Measurements from ENCODE around the gene NKIRAS2. TPM values are rescaled to one million over a fixed set of nuclear protein-coding genes. Genes with fewer than 3 reads are reported as not detected.

The NKIRAS2 gene
- 44.7 and 45.0 TPM in 2 replicates for total RNA-seq (ENCODE audit: low replicate concordance)
- long read RNA-seq, transcript NKIRAS2-206 (4 exons, 1,909 nt): major isoform, 17 of 24 reads
- long read RNA-seq, partial matches to known transcripts: 0 of 24 reads
- long read RNA-seq, other reads (novel, unspliced or antisense): 3 of 24 reads

DNA sequence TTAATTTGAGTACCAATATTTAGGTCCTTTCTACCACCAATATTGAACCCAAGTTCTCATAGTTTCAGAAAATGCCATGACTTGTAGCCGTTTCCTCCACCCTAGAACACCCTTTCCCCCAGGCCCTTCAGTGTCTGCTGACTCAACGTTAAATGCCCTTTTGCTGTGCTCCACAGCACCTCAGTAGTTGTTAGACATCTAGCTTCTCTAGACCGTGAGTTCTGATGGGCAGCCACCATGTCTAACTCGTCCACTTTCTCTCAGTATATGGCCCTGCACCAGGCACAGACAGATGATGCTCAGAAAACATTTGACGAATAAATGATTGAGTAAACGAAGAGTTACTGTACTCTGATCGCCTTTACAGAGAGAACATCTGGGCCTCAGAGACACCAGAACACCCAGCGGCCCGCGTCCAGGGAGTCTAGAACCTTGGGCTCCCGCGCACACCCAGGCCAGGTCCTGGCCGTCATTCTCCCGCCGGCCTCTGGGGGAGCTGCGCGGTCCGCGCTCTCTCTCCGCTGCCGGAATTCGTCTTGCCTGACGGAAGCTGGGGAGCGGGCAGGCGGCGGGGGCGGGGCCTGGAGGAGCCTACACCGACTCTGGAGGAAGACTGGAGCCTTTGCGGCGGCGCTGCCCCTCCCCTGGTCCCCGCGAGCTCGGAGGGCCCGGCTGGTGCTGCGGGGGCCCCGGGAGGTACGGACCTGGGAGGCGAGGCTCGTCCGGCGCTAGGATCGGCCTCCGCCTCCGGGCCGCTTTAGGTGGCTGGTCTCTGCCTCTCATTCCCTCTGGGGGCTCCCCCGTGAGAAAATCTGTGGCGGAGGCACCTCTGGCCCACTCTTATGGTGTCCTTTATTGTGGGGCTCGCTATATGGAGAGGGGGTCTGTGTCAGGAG lies at the start of gene NKIRAS2:
Gene NKIRAS2, plus strand, starts transcription at position 582 of the 896 bp plus-strand sequence. CDS start 1,488 bp downstream, outside the sequence.
- Mint-ChIP-seq H3K27me3 (no peaks in the 10 kb centered on the region), H3K4me1 (ENCODE audit: unreplicated experiment) (peaks cover 22% of the 10 kb centered on the region), H3K9me3 (no peaks in the 10 kb centered on the region), H3K4me3 (peak within 1 kb of the TSS; percentile 99), H3K27ac (peak within 1 kb of the TSS; percentile 86), H3K36me3 (peaks cover 2% of the 10 kb centered on the region)
- peak; percentile 93 for DNase-seq (ENCODE audit: extremely low spot score, unreplicated experiment)
- TF ChIP-seq, protein P1, sequence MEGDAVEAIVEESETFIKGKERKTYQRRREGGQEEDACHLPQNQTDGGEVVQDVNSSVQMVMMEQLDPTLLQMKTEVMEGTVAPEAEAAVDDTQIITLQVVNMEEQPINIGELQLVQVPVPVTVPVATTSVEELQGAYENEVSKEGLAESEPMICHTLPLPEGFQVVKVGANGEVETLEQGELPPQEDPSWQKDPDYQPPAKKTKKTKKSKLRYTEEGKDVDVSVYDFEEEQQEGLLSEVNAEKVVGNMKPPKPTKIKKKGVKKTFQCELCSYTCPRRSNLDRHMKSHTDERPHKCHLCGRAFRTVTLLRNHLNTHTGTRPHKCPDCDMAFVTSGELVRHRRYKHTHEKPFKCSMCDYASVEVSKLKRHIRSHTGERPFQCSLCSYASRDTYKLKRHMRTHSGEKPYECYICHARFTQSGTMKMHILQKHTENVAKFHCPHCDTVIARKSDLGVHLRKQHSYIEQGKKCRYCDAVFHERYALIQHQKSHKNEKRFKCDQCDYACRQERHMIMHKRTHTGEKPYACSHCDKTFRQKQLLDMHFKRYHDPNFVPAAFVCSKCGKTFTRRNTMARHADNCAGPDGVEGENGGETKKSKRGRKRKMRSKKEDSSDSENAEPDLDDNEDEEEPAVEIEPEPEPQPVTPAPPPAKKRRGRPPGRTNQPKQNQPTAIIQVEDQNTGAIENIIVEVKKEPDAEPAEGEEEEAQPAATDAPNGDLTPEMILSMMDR (conservative IDR thresholded peaks at IDR 0.05): peak; percentile 91

DNA sequence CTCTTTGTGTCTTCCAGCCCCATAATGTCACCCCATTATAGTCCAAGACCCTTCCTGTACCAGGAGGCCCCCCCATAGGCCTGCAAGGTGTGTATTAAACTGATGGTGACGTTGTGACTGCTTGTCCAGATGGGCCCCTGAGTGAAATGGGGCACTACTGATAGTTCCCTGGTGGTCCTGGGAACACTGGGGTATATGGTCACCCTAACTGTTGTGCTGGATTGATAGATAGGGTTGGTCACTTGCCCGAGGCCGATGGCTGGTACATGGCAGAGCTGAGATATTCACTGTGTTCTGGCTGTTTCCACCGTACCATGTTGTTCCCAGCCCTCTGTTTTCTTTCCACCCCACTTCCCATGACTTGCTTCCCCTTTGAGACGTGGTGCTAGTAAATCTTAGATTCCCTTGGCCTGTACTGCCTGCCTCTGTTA lies 49.0 kb upstream of the NKIRAS2 start:
- no peaks in the 10 kb centered on the region for H3K9me3 Mint-ChIP-seq
- H3K4me3 Mint-ChIP-seq: peak overlapping the region; percentile 24
- peaks cover 19% of the 10 kb centered on the region for H3K36me3 Mint-ChIP-seq
- no peak overlapping the region for H3K27ac Mint-ChIP-seq
- no peak for DNase-seq (ENCODE audit: extremely low spot score, unreplicated experiment)
- H3K27me3 Mint-ChIP-seq: no peaks in the 10 kb centered on the region
- TF ChIP-seq, protein P1 (conservative IDR thresholded peaks at IDR 0.05): no peak
- H3K4me1 Mint-ChIP-seq (ENCODE audit: unreplicated experiment): peaks cover 15% of the 10 kb centered on the region

DNA sequence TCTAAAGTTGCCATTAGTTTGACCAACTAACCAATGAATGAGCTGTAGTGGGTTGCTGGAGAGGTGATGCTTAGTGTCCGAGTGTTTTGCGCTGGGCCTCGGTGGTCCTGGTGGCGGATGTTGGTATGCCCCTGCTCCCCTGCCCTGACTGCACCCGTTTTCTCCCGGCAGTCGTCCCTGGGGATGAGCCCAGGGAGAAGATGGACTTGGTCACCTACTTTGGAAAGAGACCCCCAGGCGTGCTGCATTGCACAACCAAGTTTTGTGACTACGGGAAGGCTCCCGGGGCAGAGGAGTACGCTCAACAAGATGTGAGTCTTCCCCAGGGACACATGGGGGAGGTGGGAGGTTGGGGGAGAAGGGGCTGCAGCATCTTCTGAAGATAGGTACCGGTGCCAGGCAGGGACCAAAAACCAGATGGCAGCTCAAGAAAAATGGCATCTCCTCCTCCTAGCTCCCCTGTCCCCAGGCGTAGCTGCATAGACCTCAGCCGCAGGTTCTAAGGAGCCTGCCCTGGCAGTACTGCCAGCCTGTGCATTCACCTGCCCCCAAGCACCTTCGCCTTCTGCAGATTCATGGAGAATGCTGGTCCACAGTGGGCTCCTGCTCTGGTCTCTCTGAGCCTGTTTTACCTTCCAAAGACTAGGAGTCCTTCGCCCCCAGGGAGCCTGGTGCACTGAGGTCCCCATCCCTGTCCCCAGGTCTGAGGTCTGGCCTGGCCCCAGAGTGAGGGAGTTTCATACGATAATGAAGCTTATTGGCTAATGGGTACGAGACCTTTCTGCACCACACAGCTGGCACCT lies 48.0 kb upstream of the NKIRAS2 start:
- TF ChIP-seq, protein P1 (conservative IDR thresholded peaks at IDR 0.05): no peak
- no peaks in the 10 kb centered on the region for H3K9me3 Mint-ChIP-seq
- no peak for DNase-seq (ENCODE audit: extremely low spot score, unreplicated experiment)
- H3K4me1 Mint-ChIP-seq (ENCODE audit: unreplicated experiment): peaks cover 13% of the 10 kb centered on the region
- H3K27me3 Mint-ChIP-seq: no peaks in the 10 kb centered on the region
- H3K27ac Mint-ChIP-seq: peak overlapping the region; percentile 69
- H3K4me3 Mint-ChIP-seq: no peak overlapping the region
- H3K36me3 Mint-ChIP-seq: peaks cover 19% of the 10 kb centered on the region

DNA sequence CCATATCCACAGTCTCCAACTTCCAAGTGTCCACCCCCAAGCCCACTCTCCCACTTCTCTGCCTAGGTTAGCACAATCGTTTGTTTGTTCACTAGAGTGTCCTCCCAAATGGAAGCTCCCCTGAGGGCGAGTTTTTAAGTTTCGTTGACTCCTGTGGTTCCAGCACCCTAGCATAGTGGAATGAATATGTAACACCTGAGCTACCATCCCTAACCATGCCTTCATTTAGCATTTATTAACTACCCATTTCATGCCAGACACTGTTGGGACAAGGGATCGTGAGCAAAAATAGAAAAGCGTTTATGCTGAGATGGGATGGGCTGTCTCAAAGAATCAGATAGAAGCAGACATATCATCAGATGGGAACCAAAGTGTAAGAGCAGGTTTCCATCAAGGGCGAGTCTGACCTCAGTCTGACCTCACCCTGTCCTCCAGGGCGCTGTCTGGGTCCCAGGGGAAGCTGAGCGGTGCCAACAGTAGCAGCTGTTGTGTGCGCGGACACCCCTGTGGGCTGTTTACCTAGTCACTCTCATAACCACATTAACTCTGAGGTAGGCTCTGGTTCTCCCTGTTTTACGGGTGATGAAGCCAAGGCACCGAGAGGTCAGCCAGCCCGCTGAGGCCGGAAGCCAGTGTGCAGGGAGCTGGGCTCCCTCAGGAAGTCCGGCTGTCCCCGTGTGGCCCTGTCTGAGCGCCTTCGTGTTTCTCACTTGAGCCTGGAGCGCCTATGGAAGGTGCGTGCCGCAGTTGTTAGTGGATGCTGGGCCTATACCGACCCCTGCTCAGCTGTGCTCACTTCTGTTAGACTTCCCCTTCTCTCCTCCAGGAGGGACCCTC lies 47.1 kb upstream of the NKIRAS2 start:
- TF ChIP-seq, protein P1 (conservative IDR thresholded peaks at IDR 0.05): no peak
- Mint-ChIP-seq H3K36me3 (peaks cover 22% of the 10 kb centered on the region), H3K4me1 (ENCODE audit: unreplicated experiment) (peaks cover 13% of the 10 kb centered on the region), H3K27ac (peak overlapping the region; percentile 69), H3K27me3 (no peaks in the 10 kb centered on the region), H3K9me3 (no peaks in the 10 kb centered on the region), H3K4me3 (peak overlapping the region; percentile 62)
- no peak for DNase-seq (ENCODE audit: extremely low spot score, unreplicated experiment)

DNA sequence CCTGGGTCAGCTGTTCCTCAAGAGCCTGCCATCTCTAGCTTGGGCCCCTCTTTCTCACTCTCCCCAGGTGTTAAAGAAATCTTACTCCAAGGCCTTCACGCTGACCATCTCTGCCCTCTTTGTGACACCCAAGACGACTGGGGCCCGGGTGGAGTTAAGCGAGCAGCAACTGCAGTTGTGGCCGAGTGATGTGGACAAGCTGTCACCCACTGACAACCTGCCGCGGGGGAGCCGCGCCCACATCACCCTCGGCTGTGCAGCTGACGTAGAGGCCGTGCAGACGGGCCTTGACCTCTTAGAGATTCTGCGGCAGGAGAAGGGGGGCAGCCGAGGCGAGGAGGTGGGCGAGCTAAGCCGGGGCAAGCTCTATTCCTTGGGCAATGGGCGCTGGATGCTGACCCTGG lies 46.5 kb upstream of the NKIRAS2 start:
- no peaks in the 10 kb centered on the region for H3K9me3 Mint-ChIP-seq
- peak overlapping the region; percentile 52 for H3K4me3 Mint-ChIP-seq
- no peak for DNase-seq (ENCODE audit: extremely low spot score, unreplicated experiment)
- peaks cover 18% of the 10 kb centered on the region for H3K36me3 Mint-ChIP-seq
- TF ChIP-seq, protein P1 (conservative IDR thresholded peaks at IDR 0.05): no peak
- H3K4me1 Mint-ChIP-seq (ENCODE audit: unreplicated experiment): peaks cover 13% of the 10 kb centered on the region
- no peaks in the 10 kb centered on the region for H3K27me3 Mint-ChIP-seq
- peak overlapping the region; percentile 69 for H3K27ac Mint-ChIP-seq

Measured in type B pancreatic cell (in vitro differentiated cells).